ENCODE results near the gene ANKRD55.

DNA sequence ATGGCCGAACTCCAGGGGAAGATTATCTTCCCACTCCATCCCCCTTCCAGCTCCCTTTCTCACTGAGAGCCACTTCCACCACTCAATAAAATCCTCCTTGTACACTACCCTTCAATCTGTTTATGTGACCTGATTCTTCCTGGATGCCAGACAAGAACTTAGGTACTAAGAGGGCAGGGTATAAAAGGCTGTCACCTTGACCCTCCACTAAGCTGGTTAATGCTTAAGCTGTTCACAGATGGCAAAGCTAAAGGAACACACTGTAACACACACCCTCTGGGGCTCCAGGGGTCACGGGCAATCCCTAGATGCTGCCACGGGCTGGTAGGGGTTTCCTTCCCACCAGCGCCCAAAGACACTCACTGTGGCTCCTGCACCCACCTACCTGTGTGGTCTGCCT is 179.8 kb downstream of the ANKRD55 start:
- TF ChIP-seq, protein P1, sequence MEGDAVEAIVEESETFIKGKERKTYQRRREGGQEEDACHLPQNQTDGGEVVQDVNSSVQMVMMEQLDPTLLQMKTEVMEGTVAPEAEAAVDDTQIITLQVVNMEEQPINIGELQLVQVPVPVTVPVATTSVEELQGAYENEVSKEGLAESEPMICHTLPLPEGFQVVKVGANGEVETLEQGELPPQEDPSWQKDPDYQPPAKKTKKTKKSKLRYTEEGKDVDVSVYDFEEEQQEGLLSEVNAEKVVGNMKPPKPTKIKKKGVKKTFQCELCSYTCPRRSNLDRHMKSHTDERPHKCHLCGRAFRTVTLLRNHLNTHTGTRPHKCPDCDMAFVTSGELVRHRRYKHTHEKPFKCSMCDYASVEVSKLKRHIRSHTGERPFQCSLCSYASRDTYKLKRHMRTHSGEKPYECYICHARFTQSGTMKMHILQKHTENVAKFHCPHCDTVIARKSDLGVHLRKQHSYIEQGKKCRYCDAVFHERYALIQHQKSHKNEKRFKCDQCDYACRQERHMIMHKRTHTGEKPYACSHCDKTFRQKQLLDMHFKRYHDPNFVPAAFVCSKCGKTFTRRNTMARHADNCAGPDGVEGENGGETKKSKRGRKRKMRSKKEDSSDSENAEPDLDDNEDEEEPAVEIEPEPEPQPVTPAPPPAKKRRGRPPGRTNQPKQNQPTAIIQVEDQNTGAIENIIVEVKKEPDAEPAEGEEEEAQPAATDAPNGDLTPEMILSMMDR (conservative IDR thresholded peaks at IDR 0.05 in 1 of 2, IDR thresholded peaks at IDR 0.05 in 1 of 2; ENCODE audit: low read depth in 1 of 2, low read length in 2 of 2) = no peak
- TF ChIP-seq EZH2 (IDR thresholded peaks at IDR 0.05; ENCODE audit: low read length, missing control alignments) = no peak

Measured in fibroblast of lung (primary cell).